ENCODE data around the gene ATXN1.

DNA sequence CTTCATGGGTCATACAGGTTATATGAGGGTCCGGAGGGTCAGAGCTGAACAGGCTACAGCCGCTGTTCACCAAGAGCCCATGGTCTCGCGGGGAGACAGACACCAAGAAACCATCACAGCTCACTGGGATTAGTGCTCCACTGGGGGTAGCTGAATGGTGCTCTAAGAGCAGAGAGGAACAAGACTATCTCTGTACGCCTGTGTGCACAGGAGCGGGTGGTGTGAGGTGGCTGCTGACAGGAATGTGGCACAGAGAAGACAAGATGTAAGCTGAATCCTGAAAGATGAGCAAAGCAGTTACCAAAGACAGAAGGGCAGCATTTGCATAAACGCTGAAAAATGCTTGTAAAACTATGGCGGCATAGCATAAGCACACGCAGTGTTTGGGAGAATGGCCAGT, 383.8 kb downstream of the ATXN1 start:
- TF ChIP-seq, protein P1, sequence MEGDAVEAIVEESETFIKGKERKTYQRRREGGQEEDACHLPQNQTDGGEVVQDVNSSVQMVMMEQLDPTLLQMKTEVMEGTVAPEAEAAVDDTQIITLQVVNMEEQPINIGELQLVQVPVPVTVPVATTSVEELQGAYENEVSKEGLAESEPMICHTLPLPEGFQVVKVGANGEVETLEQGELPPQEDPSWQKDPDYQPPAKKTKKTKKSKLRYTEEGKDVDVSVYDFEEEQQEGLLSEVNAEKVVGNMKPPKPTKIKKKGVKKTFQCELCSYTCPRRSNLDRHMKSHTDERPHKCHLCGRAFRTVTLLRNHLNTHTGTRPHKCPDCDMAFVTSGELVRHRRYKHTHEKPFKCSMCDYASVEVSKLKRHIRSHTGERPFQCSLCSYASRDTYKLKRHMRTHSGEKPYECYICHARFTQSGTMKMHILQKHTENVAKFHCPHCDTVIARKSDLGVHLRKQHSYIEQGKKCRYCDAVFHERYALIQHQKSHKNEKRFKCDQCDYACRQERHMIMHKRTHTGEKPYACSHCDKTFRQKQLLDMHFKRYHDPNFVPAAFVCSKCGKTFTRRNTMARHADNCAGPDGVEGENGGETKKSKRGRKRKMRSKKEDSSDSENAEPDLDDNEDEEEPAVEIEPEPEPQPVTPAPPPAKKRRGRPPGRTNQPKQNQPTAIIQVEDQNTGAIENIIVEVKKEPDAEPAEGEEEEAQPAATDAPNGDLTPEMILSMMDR (IDR thresholded peaks at IDR 0.05; ENCODE audit: insufficient read depth, low read length), result no peak
- TF ChIP-seq, protein P2, sequence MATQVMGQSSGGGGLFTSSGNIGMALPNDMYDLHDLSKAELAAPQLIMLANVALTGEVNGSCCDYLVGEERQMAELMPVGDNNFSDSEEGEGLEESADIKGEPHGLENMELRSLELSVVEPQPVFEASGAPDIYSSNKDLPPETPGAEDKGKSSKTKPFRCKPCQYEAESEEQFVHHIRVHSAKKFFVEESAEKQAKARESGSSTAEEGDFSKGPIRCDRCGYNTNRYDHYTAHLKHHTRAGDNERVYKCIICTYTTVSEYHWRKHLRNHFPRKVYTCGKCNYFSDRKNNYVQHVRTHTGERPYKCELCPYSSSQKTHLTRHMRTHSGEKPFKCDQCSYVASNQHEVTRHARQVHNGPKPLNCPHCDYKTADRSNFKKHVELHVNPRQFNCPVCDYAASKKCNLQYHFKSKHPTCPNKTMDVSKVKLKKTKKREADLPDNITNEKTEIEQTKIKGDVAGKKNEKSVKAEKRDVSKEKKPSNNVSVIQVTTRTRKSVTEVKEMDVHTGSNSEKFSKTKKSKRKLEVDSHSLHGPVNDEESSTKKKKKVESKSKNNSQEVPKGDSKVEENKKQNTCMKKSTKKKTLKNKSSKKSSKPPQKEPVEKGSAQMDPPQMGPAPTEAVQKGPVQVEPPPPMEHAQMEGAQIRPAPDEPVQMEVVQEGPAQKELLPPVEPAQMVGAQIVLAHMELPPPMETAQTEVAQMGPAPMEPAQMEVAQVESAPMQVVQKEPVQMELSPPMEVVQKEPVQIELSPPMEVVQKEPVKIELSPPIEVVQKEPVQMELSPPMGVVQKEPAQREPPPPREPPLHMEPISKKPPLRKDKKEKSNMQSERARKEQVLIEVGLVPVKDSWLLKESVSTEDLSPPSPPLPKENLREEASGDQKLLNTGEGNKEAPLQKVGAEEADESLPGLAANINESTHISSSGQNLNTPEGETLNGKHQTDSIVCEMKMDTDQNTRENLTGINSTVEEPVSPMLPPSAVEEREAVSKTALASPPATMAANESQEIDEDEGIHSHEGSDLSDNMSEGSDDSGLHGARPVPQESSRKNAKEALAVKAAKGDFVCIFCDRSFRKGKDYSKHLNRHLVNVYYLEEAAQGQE (IDR thresholded peaks at IDR 0.05; ENCODE audit: insufficient replicate concordance, low read depth), result no peak
- TF ChIP-seq SPI1 (IDR thresholded peaks at IDR 0.05; ENCODE audit: borderline replicate concordance, low read depth), result no peak
- TF ChIP-seq GABPA (IDR thresholded peaks at IDR 0.05; ENCODE audit: low read depth), result no peak
- TF ChIP-seq POLR2AphosphoS5 (IDR thresholded peaks at IDR 0.05; ENCODE audit: low read depth), result no peak

All from HL-60 (cell line).